ENCODE measurements around the gene GUCY2D.

The GUCY2D gene

GRCh38 chr17:8039611-8040168 is 37.3 kb downstream of the GUCY2D start:
- H3K4me3 Mint-ChIP-seq: no peak overlapping the region
- H3K9me3 Mint-ChIP-seq: no peaks in the 10 kb centered on the region
- H3K27ac Mint-ChIP-seq: no peak overlapping the region
- H3K36me3 Mint-ChIP-seq: peaks cover 0 to 4% of the 10 kb centered on the region in 2 donors
- DNase-seq (no peak), ATAC-seq (replicated peaks) (no peak)
- H3K4me1 Mint-ChIP-seq: peaks cover 7 to 19% of the 10 kb centered on the region in 2 donors
- peaks cover 32 to 56% of the 10 kb centered on the region in 2 donors for H3K27me3 Mint-ChIP-seq

DNA sequence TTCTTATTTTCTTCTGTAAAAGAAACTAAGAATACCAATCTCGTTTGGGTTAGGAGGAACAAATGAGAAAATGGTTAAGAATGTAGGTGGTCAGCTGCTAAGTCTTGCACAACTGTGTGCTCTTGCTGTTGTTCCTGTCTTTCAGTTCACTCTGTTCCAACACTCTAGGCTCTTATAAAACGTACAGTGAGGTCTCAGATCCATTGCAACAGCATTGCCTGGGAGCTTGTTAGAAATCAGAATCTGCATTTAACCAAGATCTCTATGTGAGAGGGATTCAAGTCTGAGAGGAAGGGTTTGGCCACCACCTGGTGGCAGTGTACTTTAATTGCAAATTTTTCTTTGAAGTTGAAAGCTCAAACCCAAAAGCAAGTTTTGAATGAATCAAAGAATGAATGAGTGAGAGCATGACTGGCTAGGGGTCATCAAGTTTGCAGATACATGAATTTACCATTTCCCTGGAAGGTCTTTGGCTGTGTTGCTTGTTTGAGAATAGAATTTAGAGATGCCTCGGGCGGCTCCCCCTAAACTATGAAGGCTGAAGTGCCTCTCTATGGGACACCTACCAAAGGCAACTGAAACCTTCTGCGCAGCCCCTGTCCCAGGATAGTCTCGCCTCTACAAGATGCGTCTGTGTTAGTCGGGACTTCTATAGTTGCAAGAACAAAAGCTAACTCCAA is 39.0 kb downstream of the GUCY2D start:
- peaks cover 32 to 64% of the 10 kb centered on the region in 2 donors for H3K27me3 Mint-ChIP-seq
- H3K27ac Mint-ChIP-seq: no peak overlapping the region
- peak; percentile 67 to 70 for ATAC-seq (replicated peaks)
- H3K4me1 Mint-ChIP-seq: peaks cover 7 to 19% of the 10 kb centered on the region in 2 donors
- peaks cover 0 to 4% of the 10 kb centered on the region in 2 donors for H3K36me3 Mint-ChIP-seq
- H3K9me3 Mint-ChIP-seq: no peaks in the 10 kb centered on the region
- DNase-seq: no peak
- H3K4me3 Mint-ChIP-seq: no peak overlapping the region

- Mint-ChIP-seq H3K9me3 (no peaks in the 10 kb centered on the region), H3K4me1 (peaks cover 7 to 19% of the 10 kb centered on the region in 2 donors), H3K4me3 (no peak overlapping the region), H3K27me3 (peaks cover 37 to 70% of the 10 kb centered on the region in 2 donors), H3K36me3 (peaks cover 0 to 4% of the 10 kb centered on the region in 2 donors), H3K27ac (no peak overlapping the region)
- ATAC-seq (replicated peaks): peak in 1 of 2 donors; percentile 38
- no peak for DNase-seq
Observed at GRCh38 chr17:8041979-8042378, 39.6 kb downstream of the GUCY2D start.

DNA sequence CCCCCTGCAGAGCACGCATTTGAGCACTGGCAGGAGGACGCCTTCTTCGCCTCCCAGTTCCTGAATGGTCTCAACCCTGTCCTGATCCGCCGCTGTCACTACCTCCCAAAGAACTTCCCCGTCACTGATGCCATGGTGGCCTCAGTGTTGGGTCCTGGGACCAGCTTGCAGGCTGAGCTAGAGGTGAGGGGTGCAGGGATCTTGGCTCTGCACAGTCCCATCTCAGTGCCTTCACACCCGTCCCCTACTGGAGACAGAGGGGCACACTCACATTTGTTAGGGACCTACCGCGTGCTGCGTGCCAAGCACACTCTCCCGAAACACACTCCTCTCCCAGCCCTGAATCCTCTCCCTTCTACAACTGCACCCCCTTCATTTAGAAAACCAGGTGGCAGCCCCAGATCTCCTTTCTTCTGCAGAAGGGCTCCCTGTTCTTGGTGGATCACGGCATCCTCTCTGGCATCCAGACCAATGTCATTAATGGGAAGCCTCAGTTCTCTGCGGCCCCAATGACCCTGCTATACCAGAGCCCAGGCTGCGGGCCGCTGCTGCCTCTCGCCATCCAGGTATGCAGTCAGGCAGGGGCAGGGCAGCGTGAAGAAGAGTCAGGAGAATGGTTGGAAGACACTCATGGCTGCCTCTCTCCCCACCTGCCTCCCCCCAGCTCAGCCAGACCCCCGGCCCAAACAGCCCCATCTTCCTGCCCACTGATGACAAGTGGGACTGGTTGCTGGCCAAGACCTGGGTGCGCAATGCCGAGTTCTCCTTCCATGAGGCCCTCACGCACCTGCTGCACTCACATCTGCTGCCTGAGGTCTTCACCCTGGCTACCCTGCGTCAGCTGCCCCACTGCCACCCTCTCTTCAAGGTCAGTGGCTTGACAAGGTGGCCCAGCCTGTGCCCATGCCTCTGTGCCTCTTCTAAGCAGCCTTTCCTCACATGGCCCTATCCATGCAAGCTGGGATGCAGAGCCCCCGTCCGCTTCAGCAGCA is 42.7 kb downstream of the GUCY2D start:
- no peaks in the 10 kb centered on the region for H3K9me3 Mint-ChIP-seq
- no peak overlapping the region for H3K27ac Mint-ChIP-seq
- H3K4me3 Mint-ChIP-seq: no peak overlapping the region
- ATAC-seq (replicated peaks) (no peak), DNase-seq (no peak)
- H3K36me3 Mint-ChIP-seq: no peaks in the 10 kb centered on the region
- H3K4me1 Mint-ChIP-seq: no peaks in the 10 kb centered on the region
- peaks cover 20 to 46% of the 10 kb centered on the region in 2 donors for H3K27me3 Mint-ChIP-seq

- Mint-ChIP-seq H3K36me3 (no peaks in the 10 kb centered on the region), H3K27me3 (peaks cover 7 to 33% of the 10 kb centered on the region in 2 donors), H3K4me3 (no peak overlapping the region), H3K27ac (no peak overlapping the region), H3K4me1 (no peaks in the 10 kb centered on the region), H3K9me3 (no peaks in the 10 kb centered on the region)
- DNase-seq: no peak
- no peak for ATAC-seq (replicated peaks)
Observed at GRCh38 chr17:8046306-8046928, 44.0 kb downstream of the GUCY2D start.

- DNase-seq: no peak
- Mint-ChIP-seq H3K9me3 (no peaks in the 10 kb centered on the region), H3K36me3 (no peaks in the 10 kb centered on the region), H3K27me3 (peaks cover 6 to 31% of the 10 kb centered on the region in 2 donors), H3K4me3 (no peak overlapping the region), H3K4me1 (no peaks in the 10 kb centered on the region), H3K27ac (no peak overlapping the region)
- ATAC-seq (replicated peaks): no peak
Observed at GRCh38 chr17:8046929-8047768, 44.7 kb downstream of the GUCY2D start.

- H3K27me3 Mint-ChIP-seq: peaks cover 6 to 31% of the 10 kb centered on the region in 2 donors
- no peak overlapping the region for H3K27ac Mint-ChIP-seq
- no peaks in the 10 kb centered on the region for H3K9me3 Mint-ChIP-seq
- DNase-seq (no peak), ATAC-seq (replicated peaks) (no peak)
- H3K4me3 Mint-ChIP-seq: no peak overlapping the region
- no peaks in the 10 kb centered on the region for H3K4me1 Mint-ChIP-seq
- H3K36me3 Mint-ChIP-seq: no peaks in the 10 kb centered on the region
Observed at GRCh38 chr17:8047769-8048110, 45.3 kb downstream of the GUCY2D start.

- H3K4me3 Mint-ChIP-seq: no peak overlapping the region
- no peaks in the 10 kb centered on the region for H3K4me1 Mint-ChIP-seq
- H3K36me3 Mint-ChIP-seq: no peaks in the 10 kb centered on the region
- H3K27me3 Mint-ChIP-seq: peaks cover 6 to 28% of the 10 kb centered on the region in 2 donors
- H3K27ac Mint-ChIP-seq: no peak overlapping the region
- DNase-seq (no peak), ATAC-seq (replicated peaks) (no peak)
- H3K9me3 Mint-ChIP-seq: no peaks in the 10 kb centered on the region
Observed at GRCh38 chr17:8048236-8048635, 45.8 kb downstream of the GUCY2D start.

GRCh38 chr17:8048736-8049135 is 46.3 kb downstream of the GUCY2D start:
- DNase-seq (no peak), ATAC-seq (replicated peaks) (no peak)
- Mint-ChIP-seq H3K27ac (no peak overlapping the region), H3K4me1 (no peaks in the 10 kb centered on the region), H3K4me3 (no peak overlapping the region), H3K27me3 (peaks cover 6 to 23% of the 10 kb centered on the region in 2 donors), H3K36me3 (no peaks in the 10 kb centered on the region), H3K9me3 (no peaks in the 10 kb centered on the region)

DNA sequence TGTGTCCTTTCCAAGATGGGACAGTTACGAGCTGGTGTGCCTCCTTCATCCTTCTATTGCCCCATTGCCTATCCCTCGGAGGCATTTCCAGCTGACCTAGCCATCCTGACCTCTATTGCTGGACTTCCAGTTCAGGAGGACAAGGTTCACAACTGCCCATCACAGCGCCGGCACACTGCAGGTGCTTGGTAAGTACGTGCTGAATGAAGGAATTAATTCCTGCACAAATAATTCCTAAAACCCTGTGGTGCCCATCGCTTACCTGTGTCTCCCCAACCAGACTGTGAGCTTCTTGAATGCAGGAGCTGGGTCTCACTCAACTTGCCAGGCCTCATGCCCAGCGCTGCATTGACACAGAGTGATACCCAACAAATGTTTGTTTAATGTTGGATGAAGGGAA is 49.4 kb downstream of the GUCY2D start:
- H3K4me1 Mint-ChIP-seq: peaks cover 11 to 20% of the 10 kb centered on the region in 2 donors
- no peak for DNase-seq
- H3K4me3 Mint-ChIP-seq: no peak overlapping the region
- H3K9me3 Mint-ChIP-seq: no peaks in the 10 kb centered on the region
- ATAC-seq (replicated peaks): no peak
- H3K36me3 Mint-ChIP-seq: no peaks in the 10 kb centered on the region
- peaks cover 2% of the 10 kb centered on the region in 2 donors for H3K27me3 Mint-ChIP-seq
- H3K27ac Mint-ChIP-seq: no peak overlapping the region

- Mint-ChIP-seq H3K4me3 (no peak overlapping the region), H3K4me1 (peaks cover 15 to 27% of the 10 kb centered on the region in 2 donors), H3K27ac (no peak overlapping the region), H3K27me3 (no peaks in the 10 kb centered on the region), H3K9me3 (no peaks in the 10 kb centered on the region), H3K36me3 (no peaks in the 10 kb centered on the region)
- DNase-seq: no peak
- no peak for ATAC-seq (replicated peaks)
Observed at GRCh38 chr17:8052256-8053252, 50.1 kb downstream of the GUCY2D start.

DNA sequence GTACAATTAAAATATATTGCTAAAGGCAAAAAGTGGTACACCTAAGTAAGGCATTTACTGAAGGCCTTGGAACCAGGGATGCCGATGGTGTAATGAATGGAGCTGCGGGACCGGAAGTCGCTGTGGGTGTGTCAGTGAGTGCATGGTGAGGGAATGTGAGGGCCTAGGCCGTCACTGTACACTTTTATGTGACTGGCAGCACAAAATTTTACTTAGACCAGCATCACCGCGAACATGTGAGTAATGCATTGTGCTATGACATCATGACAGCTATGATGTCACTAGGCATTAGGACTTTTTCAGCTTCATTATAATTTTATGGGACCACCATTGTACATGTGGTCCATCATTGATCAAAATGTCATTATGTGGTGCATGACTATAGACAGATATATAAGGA is 51.2 kb downstream of the GUCY2D start:
- no peaks in the 10 kb centered on the region for H3K36me3 Mint-ChIP-seq
- ATAC-seq (replicated peaks) (no peak), DNase-seq (no peak)
- H3K27me3 Mint-ChIP-seq: no peaks in the 10 kb centered on the region
- no peak overlapping the region for H3K27ac Mint-ChIP-seq
- no peaks in the 10 kb centered on the region for H3K9me3 Mint-ChIP-seq
- no peak overlapping the region for H3K4me3 Mint-ChIP-seq
- H3K4me1 Mint-ChIP-seq: peaks cover 15 to 28% of the 10 kb centered on the region in 2 donors

DNA sequence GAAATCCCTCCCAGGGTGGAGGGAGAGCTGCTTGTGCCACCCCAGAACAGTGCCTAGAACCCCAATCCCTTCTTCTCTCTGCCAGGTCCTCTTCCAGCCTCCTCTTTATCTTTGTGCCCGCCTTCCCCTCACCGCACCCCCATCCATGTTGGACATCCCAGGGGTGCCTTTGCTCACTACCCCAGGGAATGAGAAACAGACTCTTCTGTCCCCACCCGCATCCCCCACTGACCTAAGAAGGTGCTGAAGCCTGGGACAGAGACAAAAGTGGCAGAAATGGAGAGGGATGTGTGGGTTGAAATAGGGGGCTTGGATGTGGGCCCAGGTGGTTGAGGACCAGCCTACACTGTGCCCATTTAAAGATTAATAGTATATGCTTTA is 53.4 kb downstream of the GUCY2D start:
- Mint-ChIP-seq H3K4me3 (peak overlapping the region in 1 of 2 donors; percentile 3), H3K4me1 (peaks cover 15 to 28% of the 10 kb centered on the region in 2 donors), H3K36me3 (no peaks in the 10 kb centered on the region), H3K9me3 (no peaks in the 10 kb centered on the region), H3K27ac (peak overlapping the region; percentile 25), H3K27me3 (peaks cover 6 to 7% of the 10 kb centered on the region in 2 donors)
- DNase-seq: no peak
- no peak for ATAC-seq (replicated peaks)
